ENCODE data around the gene TMEM42.

DNA sequence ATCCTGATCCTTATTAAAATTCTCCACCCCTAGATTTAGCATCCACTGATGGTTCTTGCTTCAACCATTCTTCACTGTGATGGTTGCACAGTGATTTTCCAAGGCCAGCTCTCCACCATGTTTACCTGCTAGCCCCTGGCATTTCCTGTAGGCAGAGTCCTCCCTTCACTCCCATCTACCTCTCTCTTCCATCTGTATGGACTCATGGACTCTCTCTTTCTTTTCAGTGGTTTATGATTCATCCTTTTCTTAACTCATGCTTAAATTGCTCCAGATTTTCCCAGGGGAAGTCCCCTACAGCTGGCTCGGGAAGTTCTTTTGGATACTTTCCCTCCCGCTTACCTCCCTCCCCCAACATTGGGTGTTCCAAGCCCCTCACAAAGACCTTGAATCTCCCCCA lies 31.4 kb downstream of the TMEM42 start:
- TF ChIP-seq YY1 (IDR thresholded peaks at IDR 0.05; ENCODE audit: insufficient read depth, insufficient read length): no peak
- TF ChIP-seq ZNF274 (IDR thresholded peaks at IDR 0.05; ENCODE audit: low read depth, low read length): no peak

Measured in NT2/D1 (cell line).